ENCODE results near the gene ASPG. TPM values are rescaled to one million over a fixed set of nuclear protein-coding genes. Genes with fewer than 3 reads are reported as not detected.

The ASPG gene
- total RNA-seq, 1 experiment from 2014 or later, result 0.22 TPM

- DNase-seq, result no peak
- POLR2A ChIA-PET (ENCODE audit: unreplicated experiment), result no interaction called here
- intact Hi-C loops (cut with micrococcal nuclease), result no loop called here
- Histone ChIP-seq H3F3A (ENCODE audit: low read length, unreplicated experiment) (no peaks in the 10 kb centered on the region), H3K27me3 (ENCODE audit: low read length) (peaks cover 14% of the 10 kb centered on the region), H3K9me2 (replicated peaks; ENCODE audit: low read length) (no peaks in the 10 kb centered on the region), H3K27ac (ENCODE audit: low read length) (no peak overlapping the region), H3K9me3 (ENCODE audit: low read length) (no peaks in the 10 kb centered on the region), H4K20me1 (ENCODE audit: low read length) (no peaks in the 10 kb centered on the region), H2AFZ (ENCODE audit: low read length) (no peak overlapping the region), H3K4me2 (ENCODE audit: low read length) (no peak overlapping the region), H3K79me2 (ENCODE audit: low read length) (no peaks in the 10 kb centered on the region), H3K4me3 (ENCODE audit: low read length) (no peak overlapping the region), H3K4me1 (ENCODE audit: insufficient read depth, low read length) (no peaks in the 10 kb centered on the region), H3K9ac (ENCODE audit: low read length) (no peak overlapping the region), H3K36me3 (ENCODE audit: low read depth, low read length) (no peaks in the 10 kb centered on the region)
- ATAC-seq, result no peak
- CTCF ChIA-PET, result interaction anchor here (0.6 kb wide), 1 partner anchor 67 kb away, joined by 3 read pairs; no protein-coding TSS in a partner anchor
- TF ChIP-seq CTCF (conservative IDR thresholded peaks at IDR 0.05; ENCODE audit: low read depth, low read length), result no peak
- no peak for TF ChIP-seq EZH2 (IDR thresholded peaks at IDR 0.05; ENCODE audit: low read length, unreplicated experiment)
- TF ChIP-seq EZH2phosphoT487 (IDR thresholded peaks at IDR 0.05; ENCODE audit: borderline replicate concordance, low read length), result no peak
- no TSS peak for BruUV-seq (replicated peaks)
Measured at GRCh38 chr14:104144453-104144790, 58.9 kb downstream of the ASPG start.

- TF ChIP-seq EZH2phosphoT487 (IDR thresholded peaks at IDR 0.05; ENCODE audit: borderline replicate concordance, low read length), result no peak
- TF ChIP-seq EZH2 (IDR thresholded peaks at IDR 0.05; ENCODE audit: low read length, unreplicated experiment), result no peak
- TF ChIP-seq CTCF (conservative IDR thresholded peaks at IDR 0.05; ENCODE audit: low read depth, low read length), result no peak
- CTCF ChIA-PET, result interaction anchor here (0.6 kb wide), 1 partner anchor 67 kb away, joined by 3 read pairs; no protein-coding TSS in a partner anchor
- no TSS peak for BruUV-seq (replicated peaks)
Measured at GRCh38 chr14:104144911-104145825, 59.7 kb downstream of the ASPG start.

More at GRCh38 chr14:104144911-104145825, 59.7 kb downstream of the ASPG start:
- Histone ChIP-seq H3K79me2 (ENCODE audit: low read length) (no peaks in the 10 kb centered on the region), H3K36me3 (ENCODE audit: low read depth, low read length) (no peaks in the 10 kb centered on the region), H4K20me1 (ENCODE audit: low read length) (no peaks in the 10 kb centered on the region), H3F3A (ENCODE audit: low read length, unreplicated experiment) (no peaks in the 10 kb centered on the region), H3K4me2 (ENCODE audit: low read length) (no peak overlapping the region), H3K27ac (ENCODE audit: low read length) (no peak overlapping the region), H3K9me3 (ENCODE audit: low read length) (no peaks in the 10 kb centered on the region), H3K27me3 (ENCODE audit: low read length) (peaks cover 12% of the 10 kb centered on the region; the same call in 1 of the 2 replicates), H3K4me1 (ENCODE audit: insufficient read depth, low read length) (no peaks in the 10 kb centered on the region), H2AFZ (ENCODE audit: low read length) (no peak overlapping the region), H3K9ac (ENCODE audit: low read length) (no peak overlapping the region), H3K9me2 (replicated peaks; ENCODE audit: low read length) (no peaks in the 10 kb centered on the region), H3K4me3 (ENCODE audit: low read length) (no peak overlapping the region)
- ATAC-seq (no peak), DNase-seq (no peak)
- intact Hi-C loops (cut with micrococcal nuclease), result no loop called here
- POLR2A ChIA-PET (ENCODE audit: unreplicated experiment), result interaction anchor here (0.6 kb wide), 1 partner anchor 512 kb away, joined by 3 read pairs; no protein-coding TSS in a partner anchor

All from PC-3 (cell line).